HG02763 (cell line): ENCODE measurements around the gene LRRTM3.
A peak's percentile ranks its signal among the peaks of the same experiment; 100 is the strongest.

Experiments
- ATAC-seq: cut with Tn5 transposase; IDR thresholded peaks from one replicate; pipeline ENCODE4 v1.9.1; 2021; ENCODE audit warnings: mild to moderate bottlenecking, moderate library complexity; ENCODE audit not compliant: unreplicated experiment

Gene LRRTM3

GRCh38 chr10:66925896-66926715 lies at the start of gene LRRTM3:
TSS of gene LRRTM3 (plus strand) at chr10:66926036.
- peak; percentile 100 for ATAC-seq

- no peak for ATAC-seq
These were observed 48.5 kb upstream of the LRRTM3 start for GRCh38 chr10:66877361-66877760.

DNA sequence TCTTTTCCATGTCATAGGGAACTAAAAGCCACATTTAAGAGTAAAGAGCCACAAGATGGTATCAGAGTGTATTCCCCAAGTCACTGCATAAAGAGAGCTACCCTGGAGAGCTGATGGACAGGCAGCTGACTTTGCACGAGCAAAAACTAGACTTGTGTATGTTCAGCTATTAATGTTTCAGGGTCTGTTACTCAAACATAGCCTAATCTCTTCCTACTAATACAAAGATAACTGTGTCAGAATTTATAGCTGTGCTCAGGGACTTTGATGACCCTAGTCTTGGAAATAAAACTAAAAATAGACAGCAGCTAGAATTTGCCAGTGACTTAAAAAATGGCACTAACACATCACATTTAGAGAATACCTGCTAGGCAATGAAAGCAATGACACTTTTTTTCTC lies 45.5 kb upstream of the LRRTM3 start:
- no peak for ATAC-seq

DNA sequence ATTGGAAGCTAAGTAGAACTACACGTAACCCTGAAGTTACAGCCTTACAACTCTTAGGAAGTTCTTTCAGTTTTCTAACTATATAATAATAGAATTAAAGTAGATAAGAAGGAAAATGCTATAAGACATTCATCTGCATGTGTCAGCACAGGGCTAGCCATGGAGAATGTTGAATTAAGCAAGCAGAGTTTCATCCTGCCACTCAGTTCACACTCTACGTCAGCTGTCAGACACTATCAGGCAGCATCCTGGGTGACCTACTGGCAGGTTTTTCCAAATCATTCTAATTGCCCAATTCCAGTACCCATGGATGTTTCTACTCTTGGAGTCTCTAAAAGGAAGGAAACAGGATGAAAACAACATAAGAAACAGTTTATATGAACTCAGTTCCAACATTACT lies 45.0 kb upstream of the LRRTM3 start:
- ATAC-seq: no peak

DNA sequence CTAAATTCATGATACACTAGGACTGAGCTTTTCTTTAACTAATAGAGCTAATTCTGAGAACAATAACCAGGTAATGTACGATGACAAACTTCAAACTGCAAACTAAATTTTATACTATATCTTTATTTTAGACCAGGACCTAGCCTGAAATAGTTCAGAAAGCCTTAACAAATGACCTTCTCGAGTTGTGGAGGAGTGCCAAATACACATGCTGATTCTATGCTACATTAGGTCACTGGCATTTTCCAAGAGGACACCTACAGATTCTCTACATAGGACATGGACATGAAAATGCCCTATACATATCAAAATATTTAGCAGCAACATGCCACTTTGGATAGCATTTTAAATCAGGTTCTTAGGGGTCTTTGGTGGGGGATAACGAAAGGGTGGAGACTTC lies 44.0 kb upstream of the LRRTM3 start:
- no peak for ATAC-seq

DNA sequence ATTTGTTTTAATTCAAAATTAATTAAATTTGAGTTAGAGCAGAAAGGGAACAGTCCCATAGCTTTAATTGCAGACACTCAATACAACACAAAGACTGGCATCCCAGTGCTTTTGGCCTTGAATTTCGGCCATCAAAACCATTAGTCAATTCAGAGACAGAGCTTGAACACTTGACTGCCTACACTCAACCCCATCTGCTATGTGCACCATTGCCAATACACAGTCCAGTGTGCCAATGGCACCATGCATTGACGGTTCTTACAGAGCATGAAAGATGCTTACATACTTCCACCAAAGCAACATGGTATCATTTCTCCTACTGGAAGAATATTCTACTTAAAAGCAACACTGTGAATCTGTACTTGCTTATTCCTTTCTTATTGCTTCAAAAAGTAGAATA lies 43.6 kb upstream of the LRRTM3 start:
- no peak for ATAC-seq

DNA sequence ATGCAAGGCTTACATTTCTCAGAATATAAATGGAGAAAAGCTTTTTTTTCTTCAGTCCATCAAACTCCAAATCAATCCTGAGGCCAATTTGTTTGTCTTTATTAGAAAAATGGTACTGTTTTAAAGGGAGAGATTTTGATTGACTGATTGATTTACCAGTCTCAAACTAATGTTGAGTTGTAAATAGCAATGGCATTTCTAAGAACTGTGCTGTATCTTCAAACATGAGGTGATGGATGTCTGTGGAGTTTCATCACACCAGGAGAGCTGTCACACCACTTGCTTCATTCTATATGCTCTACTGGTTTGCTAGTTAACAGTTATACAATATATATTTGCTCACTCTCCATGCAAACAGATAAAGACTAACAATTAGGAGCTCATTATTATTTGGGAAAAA lies 39.0 kb upstream of the LRRTM3 start:
- ATAC-seq: no peak

DNA sequence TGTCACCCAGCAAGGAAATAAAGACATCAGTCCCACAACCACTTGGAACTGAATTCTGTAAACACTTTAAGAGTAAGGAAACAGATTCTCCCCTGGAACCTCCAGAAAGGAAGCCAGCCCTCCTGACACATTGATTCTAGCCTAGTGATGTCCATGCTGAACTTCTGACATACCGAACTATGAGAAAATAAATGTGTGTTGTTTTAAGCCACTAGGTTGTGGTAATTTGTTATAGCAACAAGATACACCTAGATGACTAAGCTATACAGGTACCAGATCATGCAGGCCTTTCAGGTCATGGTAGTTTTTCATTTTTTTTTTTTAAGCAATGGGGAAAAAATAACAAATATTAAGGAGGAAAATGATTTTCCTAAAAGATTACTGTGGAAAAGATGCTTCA lies 37.6 kb upstream of the LRRTM3 start:
- ATAC-seq: no peak

- no peak for ATAC-seq
These were observed 33.0 kb upstream of the LRRTM3 start for GRCh38 chr10:66892871-66893270.

DNA sequence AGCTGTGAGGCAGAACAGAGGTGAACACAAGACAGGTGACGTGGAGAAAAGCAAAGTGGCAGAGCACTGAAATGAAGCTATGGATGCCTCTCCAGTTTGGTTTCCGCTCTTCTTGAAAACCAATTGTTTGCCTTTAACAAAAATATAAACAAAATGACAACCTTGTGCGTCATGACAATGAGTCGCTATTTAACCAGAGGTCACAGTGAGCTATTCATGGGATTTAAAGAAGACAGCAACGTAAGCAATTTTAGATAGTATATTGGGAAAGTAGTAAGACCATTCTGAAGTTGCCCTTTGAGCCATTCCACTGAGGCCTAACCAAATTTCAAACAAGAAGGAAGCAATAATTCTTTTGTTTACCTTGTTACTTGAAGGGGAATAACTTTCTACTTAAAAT lies 15.2 kb upstream of the LRRTM3 start:
- no peak for ATAC-seq

DNA sequence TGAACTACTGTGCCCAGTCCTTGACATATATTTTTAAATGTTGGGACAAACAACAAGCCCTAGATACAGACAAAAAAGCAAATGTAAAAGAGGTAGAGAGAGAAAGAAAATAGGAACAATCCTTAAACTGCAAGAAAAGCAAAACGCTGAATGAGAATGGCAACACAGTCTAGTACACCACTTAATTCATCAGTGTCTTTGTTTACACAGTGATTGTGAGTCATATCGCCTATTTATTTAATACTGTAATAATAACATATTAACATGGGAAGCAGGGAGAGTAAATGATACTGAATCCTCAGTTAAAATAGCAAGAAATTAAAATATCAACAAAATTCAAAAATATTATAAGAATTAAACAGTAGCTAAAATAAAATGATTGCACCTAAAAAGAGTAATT lies 9.8 kb upstream of the LRRTM3 start:
- ATAC-seq: no peak

DNA sequence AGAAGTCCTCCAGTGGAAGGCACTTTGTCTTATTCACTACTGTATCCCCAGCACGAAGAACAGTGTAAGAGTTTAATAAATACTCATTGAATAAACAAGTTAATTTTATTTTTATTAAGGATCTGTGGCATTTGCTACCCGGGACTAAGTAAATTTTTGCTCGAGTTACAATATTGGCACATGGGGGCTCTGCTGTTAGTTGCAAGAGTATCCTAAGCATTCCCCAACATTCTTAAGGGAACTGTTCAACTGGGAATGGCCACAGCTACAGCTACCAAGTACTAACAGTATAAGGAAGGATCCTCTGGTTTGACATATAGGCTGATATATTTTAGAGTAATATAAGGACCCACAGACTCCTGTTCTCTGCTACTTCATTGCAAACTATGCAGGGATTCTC lies 8.7 kb upstream of the LRRTM3 start:
- no peak for ATAC-seq

DNA sequence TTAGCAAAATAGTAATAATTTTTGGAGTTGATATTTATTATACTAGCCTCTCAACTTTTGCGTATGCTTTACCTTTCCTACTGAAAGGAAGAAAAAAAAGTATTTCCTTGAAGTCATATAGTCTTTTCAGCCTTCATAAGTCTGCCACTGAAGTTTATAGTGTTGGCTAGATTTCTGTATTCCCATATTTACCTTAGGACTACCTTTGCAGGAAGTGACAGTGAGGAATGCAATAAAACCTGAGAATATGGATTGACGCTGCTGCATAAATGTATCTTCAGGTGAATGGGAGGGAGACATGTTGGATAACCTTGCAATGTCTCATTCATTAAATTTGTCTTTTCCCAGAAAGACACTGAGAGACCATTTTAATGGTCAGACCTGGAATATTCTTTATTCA lies 6.6 kb upstream of the LRRTM3 start:
- no peak for ATAC-seq

- ATAC-seq: no peak
These were observed 1.0 kb upstream of the LRRTM3 start for GRCh38 chr10:66924674-66925345.

DNA sequence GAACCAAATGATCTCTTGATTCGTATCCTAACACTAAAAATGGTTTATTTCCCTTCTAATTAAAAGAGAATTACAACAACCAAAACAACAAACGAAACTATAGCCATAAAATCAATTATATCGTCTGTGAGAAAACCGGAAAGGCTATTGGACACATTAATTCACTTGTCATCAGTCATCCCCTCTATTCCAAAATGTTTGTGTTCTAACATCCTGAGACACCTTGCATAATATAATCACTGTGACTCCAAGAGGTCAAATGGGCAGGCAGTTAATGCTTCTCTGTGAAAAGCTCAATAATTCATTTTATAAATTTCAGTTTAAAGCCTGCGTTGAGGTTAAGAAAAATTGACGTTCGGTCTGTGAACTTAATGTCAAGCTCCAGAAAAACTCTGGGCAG lies 463 bp upstream of the LRRTM3 start:
- ATAC-seq: no peak

DNA sequence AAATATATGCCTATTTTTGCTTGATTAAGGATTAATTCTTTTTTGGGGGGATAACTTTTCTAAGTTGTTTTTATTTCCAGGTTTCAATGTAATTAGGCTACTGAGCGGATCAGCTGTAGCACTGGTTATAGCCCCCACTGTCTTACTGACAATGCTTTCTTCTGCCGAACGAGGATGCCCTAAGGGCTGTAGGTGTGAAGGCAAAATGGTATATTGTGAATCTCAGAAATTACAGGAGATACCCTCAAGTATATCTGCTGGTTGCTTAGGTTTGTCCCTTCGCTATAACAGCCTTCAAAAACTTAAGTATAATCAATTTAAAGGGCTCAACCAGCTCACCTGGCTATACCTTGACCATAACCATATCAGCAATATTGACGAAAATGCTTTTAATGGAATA lies 1.0 kb downstream of the LRRTM3 start:
- no peak for ATAC-seq

- ATAC-seq: no peak
These were observed 1.6 kb downstream of the LRRTM3 start for GRCh38 chr10:66927251-66927935.

DNA sequence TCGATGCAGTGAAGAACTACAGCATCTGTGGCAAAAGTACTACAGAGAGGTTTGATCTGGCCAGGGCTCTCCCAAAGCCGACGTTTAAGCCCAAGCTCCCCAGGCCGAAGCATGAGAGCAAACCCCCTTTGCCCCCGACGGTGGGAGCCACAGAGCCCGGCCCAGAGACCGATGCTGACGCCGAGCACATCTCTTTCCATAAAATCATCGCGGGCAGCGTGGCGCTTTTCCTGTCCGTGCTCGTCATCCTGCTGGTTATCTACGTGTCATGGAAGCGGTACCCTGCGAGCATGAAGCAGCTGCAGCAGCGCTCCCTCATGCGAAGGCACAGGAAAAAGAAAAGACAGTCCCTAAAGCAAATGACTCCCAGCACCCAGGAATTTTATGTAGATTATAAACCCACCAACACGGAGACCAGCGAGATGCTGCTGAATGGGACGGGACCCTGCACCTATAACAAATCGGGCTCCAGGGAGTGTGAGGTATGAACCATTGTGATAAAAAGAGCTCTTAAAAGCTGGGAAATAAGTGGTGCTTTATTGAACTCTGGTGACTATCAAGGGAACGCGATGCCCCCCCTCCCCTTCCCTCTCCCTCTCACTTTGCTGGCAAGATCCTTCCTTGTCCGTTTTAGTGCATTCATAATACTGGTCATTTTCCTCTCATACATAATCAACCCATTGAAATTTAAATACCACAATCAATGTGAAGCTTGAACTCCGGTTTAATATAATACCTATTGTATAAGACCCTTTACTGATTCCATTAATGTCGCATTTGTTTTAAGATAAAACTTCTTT lies 2.3 kb downstream of the LRRTM3 start:
- no peak for ATAC-seq

GRCh38 chr10:66928776-66929175 lies 2.9 kb downstream of the LRRTM3 start:
- no peak for ATAC-seq

DNA sequence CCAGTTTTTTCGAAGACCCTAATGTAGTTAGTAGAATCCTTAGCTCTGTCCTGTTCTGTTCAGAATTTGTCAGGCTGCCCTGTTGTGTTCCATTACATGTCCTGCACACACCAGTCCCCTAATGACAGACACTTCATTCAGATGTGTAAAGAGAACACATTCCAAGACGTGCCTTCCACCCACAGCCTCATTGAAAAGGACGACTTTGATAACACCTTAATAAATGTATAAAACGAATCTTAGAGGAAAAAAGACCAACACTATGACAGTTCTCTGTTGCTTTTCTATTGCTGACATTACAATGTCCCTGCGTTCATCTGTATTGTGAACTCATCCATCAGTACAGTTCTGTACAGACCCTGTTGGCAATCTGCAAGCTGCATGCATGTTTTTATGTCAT lies 3.5 kb downstream of the LRRTM3 start:
- no peak for ATAC-seq

GRCh38 chr10:66931340-66931948 lies 5.6 kb downstream of the LRRTM3 start:
- peak; percentile 82 for ATAC-seq
